Measurements from ENCODE around the gene CPAMD8. TPM values are rescaled to one million over a fixed set of nuclear protein-coding genes. Genes with fewer than 3 reads are reported as not detected.
A peak's percentile ranks its signal among the peaks of the same experiment; 100 is the strongest.

The CPAMD8 gene
- total and polyA plus RNA-seq, 11 donors: 5.2 to 49.5 (median 16.9) TPM

DNA sequence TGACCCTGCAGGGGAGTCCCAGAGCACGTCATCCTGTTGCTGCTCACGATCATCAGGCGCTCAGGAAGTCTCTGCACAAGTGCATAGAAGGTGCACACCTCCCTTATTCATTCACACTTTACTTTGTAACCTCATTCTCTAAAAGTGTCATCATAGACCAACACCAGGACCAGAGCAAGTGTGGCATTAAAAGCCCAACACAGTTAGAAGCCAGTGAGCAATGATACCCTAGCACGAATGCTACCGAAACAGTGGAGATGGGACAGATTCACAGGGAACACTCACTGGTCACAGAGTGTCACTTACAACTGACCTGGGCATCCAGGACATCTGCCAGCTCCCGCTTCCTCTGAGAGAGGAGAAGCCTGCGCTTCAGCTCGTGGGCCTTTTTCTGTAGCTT is 31.6 kb upstream of the CPAMD8 start:
- 97 to 99% (median 98%) methylated on average over 8 of the region's 8 CpGs for WGBS, 4 donors
- Histone ChIP-seq H3K4me1 (peaks cover 0 to 12% (median 0%) of the 10 kb centered on the region in 12 donors), H3K9me3 (peaks cover 0 to 23% (median 10%) of the 10 kb centered on the region in 12 donors), H3K27ac (no peak overlapping the region), H3K36me3 (peaks cover 0 to 55% (median 41%) of the 10 kb centered on the region in 9 donors), H3K27me3 (no peaks in the 10 kb centered on the region), H3K4me3 (no peak overlapping the region)
- no peak for ATAC-seq
- intact Hi-C loops (cut with DNase I): loop anchor here in 1 of 10 donors (10.0 kb wide), 1 partner anchor 343 kb away; the partner anchor contains the start of gene NWD1
- TF ChIP-seq, protein P1, sequence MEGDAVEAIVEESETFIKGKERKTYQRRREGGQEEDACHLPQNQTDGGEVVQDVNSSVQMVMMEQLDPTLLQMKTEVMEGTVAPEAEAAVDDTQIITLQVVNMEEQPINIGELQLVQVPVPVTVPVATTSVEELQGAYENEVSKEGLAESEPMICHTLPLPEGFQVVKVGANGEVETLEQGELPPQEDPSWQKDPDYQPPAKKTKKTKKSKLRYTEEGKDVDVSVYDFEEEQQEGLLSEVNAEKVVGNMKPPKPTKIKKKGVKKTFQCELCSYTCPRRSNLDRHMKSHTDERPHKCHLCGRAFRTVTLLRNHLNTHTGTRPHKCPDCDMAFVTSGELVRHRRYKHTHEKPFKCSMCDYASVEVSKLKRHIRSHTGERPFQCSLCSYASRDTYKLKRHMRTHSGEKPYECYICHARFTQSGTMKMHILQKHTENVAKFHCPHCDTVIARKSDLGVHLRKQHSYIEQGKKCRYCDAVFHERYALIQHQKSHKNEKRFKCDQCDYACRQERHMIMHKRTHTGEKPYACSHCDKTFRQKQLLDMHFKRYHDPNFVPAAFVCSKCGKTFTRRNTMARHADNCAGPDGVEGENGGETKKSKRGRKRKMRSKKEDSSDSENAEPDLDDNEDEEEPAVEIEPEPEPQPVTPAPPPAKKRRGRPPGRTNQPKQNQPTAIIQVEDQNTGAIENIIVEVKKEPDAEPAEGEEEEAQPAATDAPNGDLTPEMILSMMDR (IDR thresholded peaks at IDR 0.05): no peak
- TF ChIP-seq POLR2A (IDR thresholded peaks at IDR 0.05): no peak
- no peak for DNase-seq

DNA sequence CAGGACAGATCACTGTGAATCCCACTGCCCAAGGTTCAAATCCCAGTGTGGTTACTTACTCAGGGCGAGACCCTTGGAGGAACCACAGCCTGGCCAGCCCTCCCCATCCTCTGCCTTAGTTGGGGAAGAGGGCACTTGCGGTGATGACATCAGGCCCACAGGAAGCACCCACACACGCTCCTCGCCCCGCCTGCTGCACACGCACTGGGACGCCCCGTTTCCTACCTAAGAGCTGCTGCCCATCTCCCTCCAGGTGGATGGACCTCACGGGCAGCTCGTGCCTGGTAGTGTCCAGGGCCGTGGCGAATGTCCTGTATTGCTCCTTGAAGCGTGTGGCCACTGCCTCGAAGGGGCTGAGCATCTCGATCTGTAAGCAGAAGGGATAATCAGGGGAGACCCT is 29.0 kb upstream of the CPAMD8 start:
- peaks cover 0 to 23% (median 10%) of the 10 kb centered on the region in 12 donors for H3K9me3 ChIP-seq
- H3K4me1 ChIP-seq: peaks cover 0 to 1% (median 0%) of the 10 kb centered on the region in 12 donors
- intact Hi-C loops (cut with DNase I): loop anchor here in 2 of 10 donors (2.0 to 10.0 kb wide), 2 partner anchors 283 to 341 kb away; partner anchors contain the start of gene NWD1 (in 1 of the 2)
- no peaks in the 10 kb centered on the region for H3K27me3 ChIP-seq
- 89 to 96% (median 92%) methylated on average over 6 to 15 of the region's 15 CpGs for WGBS, 4 donors
- no peak overlapping the region for H3K4me3 ChIP-seq
- no peak for DNase-seq
- H3K36me3 ChIP-seq: peaks cover 0 to 72% (median 47%) of the 10 kb centered on the region in 9 donors
- TF ChIP-seq POLR2A (IDR thresholded peaks at IDR 0.05): no peak
- TF ChIP-seq, protein P1 (IDR thresholded peaks at IDR 0.05): no peak
- ATAC-seq: no peak
- no peak overlapping the region for H3K27ac ChIP-seq

DNA sequence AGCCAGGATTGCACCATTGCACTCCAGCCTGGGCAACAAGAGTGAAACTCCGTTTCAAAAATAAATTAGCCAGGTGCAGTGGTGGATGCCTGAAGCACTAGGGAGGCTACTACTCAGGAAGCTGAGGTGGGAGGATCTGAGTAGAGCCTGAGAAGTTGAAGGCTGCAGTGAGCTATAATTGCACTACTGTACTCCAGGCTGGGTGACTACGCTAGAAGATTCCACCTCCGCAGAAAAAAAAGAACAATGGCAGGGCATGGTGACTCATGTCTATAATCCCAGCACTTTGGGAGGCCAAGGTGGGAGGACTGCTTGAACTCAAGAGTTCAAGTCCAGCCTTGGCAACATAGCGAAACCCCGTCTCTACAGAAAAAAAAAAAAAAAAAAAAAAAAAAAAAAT is 28.1 kb upstream of the CPAMD8 start:
- peaks cover 0 to 73% (median 53%) of the 10 kb centered on the region in 9 donors for H3K36me3 ChIP-seq
- H3K27me3 ChIP-seq: no peaks in the 10 kb centered on the region
- WGBS, 4 donors: 94 to 100% (median 96%) methylated on average over 2 to 5 of the region's 5 CpGs
- no peak for DNase-seq
- ATAC-seq: no peak
- intact Hi-C loops (cut with DNase I): loop anchor here in 4 of 10 donors (2.0 to 10.0 kb wide), 4 partner anchors 282 to 340 kb away; partner anchors contain the start of gene NWD1 (in 2 of the 4)
- peaks cover 0 to 23% (median 10%) of the 10 kb centered on the region in 12 donors for H3K9me3 ChIP-seq
- H3K4me1 ChIP-seq: no peaks in the 10 kb centered on the region
- H3K27ac ChIP-seq: no peak overlapping the region
- TF ChIP-seq, protein P1 (IDR thresholded peaks at IDR 0.05): no peak
- no peak for TF ChIP-seq POLR2A (IDR thresholded peaks at IDR 0.05)
- H3K4me3 ChIP-seq: no peak overlapping the region

DNA sequence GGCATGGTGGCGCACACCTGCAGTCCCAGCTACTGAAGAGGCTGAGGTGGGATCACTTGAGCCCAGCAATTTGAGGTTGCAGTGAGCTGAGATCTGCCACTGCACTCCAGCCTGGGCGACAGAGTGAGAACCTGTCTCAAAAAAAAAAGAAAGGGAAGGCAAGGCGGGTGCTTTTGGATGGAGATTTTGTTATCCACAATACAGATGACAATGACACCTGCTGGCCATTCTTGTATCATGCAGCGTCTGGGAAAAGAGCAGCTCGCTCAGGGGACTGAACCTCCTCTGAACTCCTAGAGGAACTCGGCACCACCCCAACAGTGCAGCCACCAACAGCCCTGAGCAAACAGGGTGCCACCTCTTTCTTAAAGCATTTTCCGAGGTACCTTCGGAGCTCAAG is 25.8 kb upstream of the CPAMD8 start:
- Histone ChIP-seq H3K27me3 (no peaks in the 10 kb centered on the region), H3K4me1 (no peaks in the 10 kb centered on the region), H3K4me3 (no peak overlapping the region), H3K9me3 (peaks cover 0 to under 1% (median 0%) of the 10 kb centered on the region in 12 donors), H3K36me3 (peaks cover 0 to 66% (median 41%) of the 10 kb centered on the region in 9 donors), H3K27ac (no peak overlapping the region)
- 54 to 58% (median 56%) methylated on average over 8 of the region's 8 CpGs for WGBS, 4 donors
- ATAC-seq: peak; percentile 15 to 76 (median 65)
- intact Hi-C loops (cut with DNase I): loop anchor here in 9 of 10 donors (1.0 to 10.0 kb wide), 7 partner anchors 280 to 338 kb away; partner anchors contain the start of gene NWD1 (in 2 of the 9)
- TF ChIP-seq POLR2A (IDR thresholded peaks at IDR 0.05): no peak
- TF ChIP-seq, protein P1 (IDR thresholded peaks at IDR 0.05): peak; percentile 32 to 75 (median 65)
- peak in 2 of 5 donors; percentile 37 to 43 for DNase-seq

All from heart left ventricle (tissue), 16 donors.